DMS53 treated with DMSO at 0.1 percent for 48 hours (cell line): Measurements from ENCODE around the gene KICS2.

Experiments
- DNase-seq: peaks from one replicate; lab custom pipeline; 2025; ENCODE audit not compliant: unreplicated experiment; lab: John Stamatoyannopoulos, UW

Gene KICS2

GRCh38 chr12:64175254-64175945, 46.7 kb downstream of the KICS2 start:
- DNase-seq, result no peak

- DNase-seq, result no peak
Measured at GRCh38 chr12:64173456-64173855, 48.6 kb downstream of the KICS2 start.
